UCSD-AML1 (cell line): ENCODE measurements around the gene LRPAP1.
"Not testable (repeated sequence)": the region's sequence is repeated elsewhere in the genome, so short reads cannot be mapped to it uniquely, and the experiment has no call there.

Experiments used
- DNase-seq: peaks from one replicate; lab custom pipeline; 2025; ENCODE audit not compliant: unreplicated experiment; lab: John Stamatoyannopoulos, UW

LRPAP1 gene

DNA sequence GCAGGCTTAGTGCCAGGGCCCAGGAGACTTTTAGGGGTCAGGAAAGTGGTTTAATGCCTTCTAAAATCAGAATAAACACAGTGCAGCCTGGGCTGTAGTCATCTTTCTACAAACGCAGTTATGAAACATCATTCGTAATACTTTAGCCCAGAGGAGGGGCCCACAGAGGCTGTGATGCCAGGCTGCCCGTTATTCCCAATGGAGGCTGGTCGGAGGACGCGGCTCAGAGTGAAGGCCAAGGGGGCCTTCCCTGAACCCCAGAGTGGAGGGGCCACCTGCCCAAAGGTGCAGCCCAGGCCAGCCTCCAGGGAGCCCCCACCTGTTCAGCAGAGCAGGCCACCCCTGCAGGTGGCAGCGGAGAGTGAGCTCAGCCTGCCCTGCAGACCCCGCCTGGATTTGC is 29.9 kb upstream of the LRPAP1 start:
- not testable (repeated sequence) for DNase-seq

- not testable (repeated sequence) for DNase-seq
Measured at GRCh38 chr4:3560465-3560864, 28.2 kb upstream of the LRPAP1 start.

DNA sequence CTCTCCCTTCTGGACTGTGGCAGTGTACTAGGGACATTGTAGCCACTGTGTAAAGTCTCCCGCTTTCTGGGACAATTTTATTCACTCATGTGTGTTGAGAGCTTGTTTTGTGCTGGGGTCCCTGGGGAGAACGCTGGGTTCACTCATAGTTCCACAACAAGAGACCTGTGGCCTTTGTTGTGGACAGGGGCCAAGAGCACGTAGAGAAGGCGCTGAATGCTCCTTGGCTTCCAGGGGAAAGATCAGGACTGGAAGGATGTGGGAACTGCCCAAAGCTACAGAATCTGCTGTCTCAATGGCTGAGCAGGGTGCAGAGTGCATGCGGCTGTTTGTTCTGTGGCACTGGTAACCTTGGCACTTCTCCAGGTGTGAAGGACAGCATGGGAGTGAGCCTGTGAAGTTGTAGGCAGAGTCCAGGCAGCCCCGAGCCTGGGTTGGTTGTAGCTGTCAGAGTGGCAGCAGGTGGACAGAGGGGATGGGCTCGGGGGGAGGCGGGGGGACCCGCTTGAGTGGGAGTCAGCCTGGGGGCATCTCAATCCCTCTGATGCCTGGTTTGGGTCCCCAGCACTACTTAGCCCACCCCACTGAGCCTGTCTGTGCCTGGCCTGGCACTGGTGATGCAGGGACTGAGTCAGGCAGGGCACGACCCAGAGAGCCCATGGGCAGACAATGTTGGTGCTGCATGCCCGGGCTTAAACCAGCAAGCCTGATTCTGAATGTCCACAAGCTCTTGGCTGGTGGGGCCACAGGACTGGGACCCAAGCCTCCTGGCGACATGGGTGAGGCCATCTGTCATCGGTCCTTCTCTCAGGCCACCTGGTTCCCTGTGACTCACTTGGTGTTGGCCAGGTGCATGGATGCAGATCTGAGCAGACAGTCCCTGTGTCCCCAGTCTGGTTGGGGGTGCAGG is 27.4 kb upstream of the LRPAP1 start:
- not testable (repeated sequence) for DNase-seq

DNA sequence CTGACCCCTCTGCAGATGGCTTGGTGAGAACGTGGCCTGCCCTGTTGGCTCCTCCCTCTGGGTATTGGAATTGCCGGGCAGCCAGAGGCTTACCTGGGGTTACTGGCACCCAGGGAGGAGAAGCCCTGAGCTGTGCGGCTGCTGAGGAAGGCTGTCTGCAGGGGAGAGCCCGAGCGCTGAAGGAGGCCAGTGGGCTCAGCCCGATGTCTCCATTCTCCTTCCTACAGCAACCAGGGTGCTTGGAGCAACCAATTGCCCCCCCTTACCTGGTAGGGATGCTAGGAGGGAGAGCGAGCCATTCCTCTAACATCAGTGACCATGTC is 26.3 kb upstream of the LRPAP1 start:
- DNase-seq: not testable (repeated sequence)

GRCh38 chr4:3557676-3558513 is 25.7 kb upstream of the LRPAP1 start:
- DNase-seq: not testable (repeated sequence)

DNA sequence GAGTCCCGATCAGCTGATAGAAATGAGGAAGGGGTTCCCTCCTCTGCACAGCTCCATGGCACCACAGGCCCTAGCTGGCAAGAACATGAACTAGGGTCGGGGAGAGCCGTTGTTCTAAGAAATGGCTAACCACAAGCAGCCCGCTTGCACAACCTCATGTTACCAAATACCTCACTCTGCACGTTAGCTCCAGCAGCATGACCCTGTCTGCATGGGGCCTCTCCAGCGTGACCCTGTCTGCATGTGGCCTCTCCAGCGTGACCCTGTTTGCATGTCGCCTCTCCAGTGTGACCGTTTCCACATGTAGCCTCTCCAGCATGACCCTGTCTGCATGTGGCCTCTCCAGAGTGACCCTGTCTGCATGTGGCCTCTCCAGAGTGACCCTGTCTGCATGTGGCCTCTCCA is 24.9 kb upstream of the LRPAP1 start:
- DNase-seq: peak; percentile 39

- DNase-seq: not testable (repeated sequence)
Measured at GRCh38 chr4:3556244-3556867, 24.1 kb upstream of the LRPAP1 start.

- DNase-seq: not testable (repeated sequence)
Measured at GRCh38 chr4:3555459-3556070, 23.3 kb upstream of the LRPAP1 start.

- not testable (repeated sequence) for DNase-seq
Measured at GRCh38 chr4:3551366-3551765, 19.1 kb upstream of the LRPAP1 start.

- DNase-seq: not testable (repeated sequence)
Measured at GRCh38 chr4:3550792-3551325, 18.6 kb upstream of the LRPAP1 start.

DNA sequence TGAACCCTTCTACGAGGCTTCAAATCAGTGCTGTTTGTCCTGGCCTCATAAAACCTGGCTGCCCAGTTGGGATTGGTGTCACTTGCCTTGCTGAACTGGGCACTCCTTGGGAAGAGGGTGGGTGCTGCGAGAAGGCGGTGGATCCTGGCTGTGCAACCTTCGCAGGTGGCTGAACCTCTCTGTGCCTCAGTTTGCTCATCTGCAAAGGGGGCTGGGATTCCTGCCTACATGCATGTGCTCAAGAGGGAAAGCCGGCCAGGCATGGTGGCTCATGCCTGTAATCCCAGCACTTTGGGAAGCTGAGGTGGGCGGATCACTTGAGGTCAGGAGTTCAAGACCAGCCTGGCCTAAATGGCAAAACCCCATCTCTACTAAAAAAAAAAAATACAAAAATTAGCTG is 17.8 kb upstream of the LRPAP1 start:
- not testable (repeated sequence) for DNase-seq

DNA sequence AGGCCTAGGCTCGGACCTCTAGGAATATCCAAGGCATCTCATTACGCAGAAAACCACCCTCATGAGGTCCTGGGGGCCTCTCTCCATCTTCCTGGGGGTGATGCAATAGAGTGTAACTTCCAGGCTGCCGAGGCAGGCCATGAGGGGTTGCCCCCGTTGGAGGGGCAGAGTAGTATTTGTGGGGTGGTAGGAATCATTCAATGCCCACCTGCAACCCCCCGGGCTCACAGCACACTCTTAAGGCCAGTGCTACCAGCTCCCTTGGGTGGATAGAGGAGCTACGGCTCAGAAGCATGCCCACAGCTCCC is 17.4 kb upstream of the LRPAP1 start:
- not testable (repeated sequence) for DNase-seq

DNA sequence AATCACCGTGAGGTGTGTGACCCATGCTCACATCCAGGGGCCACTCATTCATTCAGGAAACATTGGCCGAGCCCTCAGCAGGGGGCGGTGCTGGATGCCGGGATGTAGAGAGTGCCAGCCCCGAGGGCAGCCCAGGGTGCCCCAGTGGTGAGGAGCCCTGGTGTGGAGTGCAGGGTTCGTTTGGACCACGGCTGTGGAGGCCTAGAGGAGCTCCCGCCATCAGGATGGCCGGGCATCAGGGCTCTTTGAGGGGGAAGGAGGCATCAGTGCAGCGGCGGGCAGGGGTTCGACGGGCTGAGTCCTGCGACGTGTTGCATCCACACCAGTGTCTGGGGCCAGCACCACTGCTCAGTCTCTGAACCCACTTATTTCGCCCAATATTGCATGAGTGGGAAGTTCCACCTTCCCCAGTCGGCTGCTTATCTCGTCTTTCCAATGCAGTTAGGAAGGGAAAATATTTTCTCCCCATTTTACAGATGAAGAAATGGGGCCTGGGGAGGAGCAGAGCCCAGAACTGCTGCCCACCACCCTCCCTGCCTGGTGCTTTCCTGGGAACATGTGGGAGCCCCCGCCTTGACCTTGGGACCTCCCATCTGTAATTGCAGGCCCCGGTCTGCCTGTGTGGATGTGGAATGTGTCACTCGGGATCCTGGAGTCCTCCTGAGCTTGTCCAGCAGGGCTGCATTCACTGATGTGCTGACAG is 16.9 kb upstream of the LRPAP1 start:
- not testable (repeated sequence) for DNase-seq

DNA sequence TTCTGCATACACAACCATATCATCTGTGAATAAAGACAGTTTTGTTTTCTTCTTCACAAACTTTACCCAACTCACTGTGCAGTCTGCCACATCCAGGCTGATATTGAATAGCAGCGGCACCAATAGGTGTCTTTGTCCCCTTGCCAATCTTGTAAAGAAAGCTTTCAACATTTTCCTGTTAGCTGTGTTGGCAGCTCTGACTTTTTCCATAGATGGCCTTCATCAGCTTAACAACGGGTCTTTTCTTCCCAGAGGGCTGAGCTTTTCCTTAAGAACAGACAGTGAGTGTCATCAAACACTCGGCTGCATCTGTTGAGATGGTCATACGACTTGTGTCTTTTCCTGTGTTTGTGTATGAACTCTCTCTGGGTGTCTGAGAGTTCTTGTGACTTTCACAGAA is 14.5 kb upstream of the LRPAP1 start:
- DNase-seq: not testable (repeated sequence)

DNA sequence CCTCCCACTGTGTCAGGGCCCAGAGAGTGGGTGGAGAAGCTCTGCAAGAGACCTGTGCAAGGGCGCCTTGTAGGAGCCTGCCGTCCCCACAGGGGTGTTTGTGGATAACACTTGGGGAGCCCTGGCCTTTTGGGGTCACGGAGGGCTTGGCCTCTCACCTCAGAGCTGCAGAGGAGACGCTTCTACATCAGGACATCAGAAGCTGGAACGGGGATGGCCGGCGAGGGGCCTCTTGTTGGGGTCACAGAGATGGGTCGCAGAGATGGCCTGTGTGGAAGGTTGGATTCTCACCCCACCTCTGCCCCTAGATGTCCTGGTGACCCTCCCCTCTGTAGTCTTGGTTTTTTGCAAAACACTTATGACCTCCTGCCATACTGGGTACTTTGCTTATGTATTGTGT is 13.1 kb upstream of the LRPAP1 start:
- not testable (repeated sequence) for DNase-seq

DNA sequence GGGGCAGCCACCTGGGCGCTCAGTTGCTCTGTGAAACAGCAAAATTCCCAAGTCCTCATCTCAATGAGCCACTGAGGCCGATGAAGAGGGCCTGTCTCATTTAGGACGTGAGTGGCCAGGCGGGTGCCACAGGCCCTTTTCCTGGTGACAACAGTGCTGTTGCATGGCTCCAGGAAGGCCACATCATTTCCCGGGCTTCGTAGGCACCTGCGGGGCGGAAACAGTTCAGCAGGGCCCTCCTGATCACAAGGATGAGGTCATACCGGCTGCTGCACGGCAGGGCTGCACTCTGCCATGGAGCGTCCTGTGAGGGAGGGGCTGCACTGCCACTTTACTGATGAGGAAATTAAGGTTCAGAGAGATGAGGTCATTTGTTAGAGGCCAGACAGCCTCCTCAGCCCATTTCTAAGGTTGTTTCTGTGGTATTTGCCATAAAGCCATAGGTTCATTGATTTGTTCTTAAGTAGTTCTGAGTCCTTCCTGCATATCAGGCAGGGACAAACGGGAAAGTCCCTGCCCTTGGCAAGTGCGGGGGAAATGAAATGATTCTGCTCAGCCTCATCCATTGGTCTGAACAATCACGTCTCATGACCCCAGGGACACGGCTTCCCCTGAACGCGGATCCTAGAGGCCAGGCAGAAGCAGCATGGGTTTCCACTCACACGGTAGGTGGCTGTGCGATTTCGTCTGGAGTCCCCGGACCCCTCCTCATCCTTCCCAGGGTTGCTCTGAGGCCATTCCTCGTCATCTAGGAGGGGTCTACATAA is 12.2 kb upstream of the LRPAP1 start:
- DNase-seq: not testable (repeated sequence)

DNA sequence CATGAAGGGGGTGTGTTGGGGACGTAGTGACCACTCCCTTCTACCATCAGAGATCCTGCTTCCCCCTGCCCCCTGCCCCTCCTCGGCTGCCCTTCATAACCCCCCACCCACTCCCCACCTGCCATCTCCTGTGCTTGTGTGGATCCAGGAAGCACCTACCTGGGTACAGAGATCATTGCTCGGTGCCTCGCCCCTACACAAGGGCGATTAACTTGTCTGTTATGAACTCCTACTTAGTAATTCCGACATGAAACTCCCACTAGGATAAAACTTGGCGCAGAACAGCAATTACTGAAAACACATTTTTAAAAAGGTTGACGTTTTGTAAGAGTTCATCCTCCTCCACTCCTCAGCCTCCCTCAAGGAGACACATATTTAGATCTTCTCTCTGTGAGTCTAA is 11.2 kb upstream of the LRPAP1 start:
- DNase-seq: not testable (repeated sequence)

GRCh38 chr4:3538906-3539305 is 6.7 kb upstream of the LRPAP1 start:
- DNase-seq: not testable (repeated sequence)

DNA sequence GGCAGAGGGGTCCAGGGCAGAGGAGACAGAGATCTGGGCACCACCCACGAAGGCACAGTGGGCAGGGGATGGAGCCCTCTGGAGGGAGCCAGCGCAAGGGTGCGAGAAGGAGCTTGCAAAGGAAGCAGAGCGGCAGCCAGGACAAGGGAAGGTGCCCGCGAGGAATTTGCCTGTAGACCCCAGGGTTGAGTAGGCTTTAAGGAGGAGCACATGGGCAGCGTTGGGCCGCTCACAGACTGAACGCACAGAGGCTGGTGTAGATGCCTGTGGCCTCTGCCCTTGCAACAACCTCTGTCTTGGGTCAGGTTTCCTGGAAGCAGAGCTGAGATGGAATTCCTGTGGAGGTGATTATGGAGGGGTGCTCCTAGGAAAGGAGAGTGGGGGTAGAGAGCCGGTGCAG is 3.6 kb upstream of the LRPAP1 start:
- not testable (repeated sequence) for DNase-seq

GRCh38 chr4:3533423-3533820 is 1.2 kb upstream of the LRPAP1 start:
- DNase-seq: no peak
